Spleen (tissue), 7 donors: Measurements from ENCODE around the gene TUBB1.

Experiments
- CTCF ChIP-seq, 11 experiments: fragments of 200-600 bp in 7 of 11; fragments of 450-650 bp in 4 of 11; sonication (generic) in 4 of 11; IDR thresholded peaks in 8 of 11; conservative IDR thresholded peaks in 3 of 11; 1 replicate in 7 of 11; 2 replicates in 4 of 11; pipeline versions ENCODE4 v1.4.0 to v1.8.0; 2016 to 2021; ENCODE audit warnings: antibody characterized with exemption in 11 of 11, inconsistent platforms in 4 of 11, mild to moderate bottlenecking in 1 of 11
- POLR2A ChIP-seq, 3 donors: fragments of 450-650 bp; IDR thresholded peaks; one replicate each; pipeline ENCODE4 v1.5.1; 2017; ENCODE audit warnings: antibody characterized with exemption in 3 of 3, mild to moderate bottlenecking in 1 of 3
- POLR2AphosphoS5 ChIP-seq, 3 donors: sonication (generic); formaldehyde crosslinking; IDR thresholded peaks; one replicate each; pipeline ENCODE4 v1.5.1; 2017; ENCODE audit warnings: antibody characterized with exemption in 3 of 3
- donor health status: DM: no; HTN: no; CAD: no; lungs with moderate emphysema.
- donor health status: DM: no; HTN: no; CAD: no.
- donor health status: DM: no; HTN: no; CAD: no.

DNA sequence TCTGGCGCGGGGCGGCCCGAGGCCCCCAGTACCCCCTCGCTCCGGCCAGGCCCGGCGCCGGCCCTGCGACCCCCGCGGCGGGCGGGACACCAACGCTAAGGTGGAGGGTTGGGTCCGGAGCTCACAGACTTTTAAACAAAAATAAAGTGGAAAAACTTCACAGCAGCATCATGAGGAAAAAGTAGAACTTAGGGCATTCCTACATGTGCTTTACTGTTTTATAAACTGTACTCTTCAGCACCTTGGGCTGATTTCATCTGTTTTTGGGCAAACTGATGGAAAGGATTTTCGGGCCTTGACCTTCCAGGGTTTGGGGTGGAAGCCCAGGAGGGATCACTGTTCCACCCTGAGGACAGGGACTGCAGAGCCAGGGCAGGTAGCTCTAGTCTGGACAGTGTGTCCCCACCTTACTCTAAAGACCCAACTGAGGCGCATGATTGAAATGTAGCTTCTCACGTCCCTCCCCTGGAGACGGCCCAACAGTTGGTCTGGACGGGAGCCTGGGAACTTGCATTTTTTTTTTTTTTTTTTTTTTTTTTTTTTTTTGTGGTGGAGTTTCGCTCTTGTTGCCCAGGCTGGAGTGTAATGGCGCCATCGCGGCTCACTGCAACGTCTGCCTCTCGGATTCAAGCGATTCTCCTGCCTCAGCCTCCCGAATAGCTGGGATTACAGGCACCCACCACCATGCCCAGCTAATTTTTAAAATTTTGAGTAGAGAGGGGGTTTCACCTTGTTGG, 37.4 kb upstream of the TUBB1 start:
- no peak for TF ChIP-seq CTCF (IDR thresholded peaks at IDR 0.05 in 8 of 11, conservative IDR thresholded peaks at IDR 0.05 in 3 of 11)
- TF ChIP-seq POLR2A (IDR thresholded peaks at IDR 0.05) = no peak
- no peak for TF ChIP-seq POLR2AphosphoS5 (IDR thresholded peaks at IDR 0.05)
